Neutrophil (primary cell): ENCODE results near the gene CEP43.

Source experiments
- H3K27ac ChIP-seq: fragments of 200-600 bp; sonication (generic); 2 replicates; pipeline ENCODE4 v1.5.1; 2016; ENCODE audit warnings: mild to moderate bottlenecking, moderate library complexity
- H3K27me3 ChIP-seq: fragments of 200-600 bp; sonication (generic); 2 replicates; pipeline ENCODE4 v1.6.0; 2016; ENCODE audit warnings: mild to moderate bottlenecking
- H3K36me3 ChIP-seq: fragments of 200-600 bp; sonication (generic); 2 replicates; pipeline ENCODE4 v1.5.1; 2017
- H3K4me1 ChIP-seq, 2 experiments: fragments of 200-600 bp in 1 of 2; sonication (generic) in 1 of 2; 1 replicate in 1 of 2; 2 replicates in 1 of 2; pipeline versions ENCODE4 v1.5.1 to v1.6.1; 2013 to 2016; ENCODE audit warnings: low read depth in 1 of 2, low read length in 1 of 2, mild to moderate bottlenecking in 1 of 2, moderate library complexity in 1 of 2; ENCODE audit not compliant: control insufficient read depth in 1 of 2, insufficient read depth in 1 of 2
- H3K4me3 ChIP-seq, 2 experiments: fragments of 200-600 bp in 1 of 2; sonication (generic) in 1 of 2; 1 replicate in 1 of 2; 2 replicates in 1 of 2; pipeline ENCODE4 v1.5.1; 2013 to 2016; ENCODE audit warnings: low read depth in 1 of 2, low read length in 1 of 2, mild to moderate bottlenecking in 1 of 2, moderate library complexity in 1 of 2
- H3K9me3 ChIP-seq: fragments of 200-600 bp; sonication (generic); 2 replicates; pipeline ENCODE4 v1.5.1; 2016
- CTCF ChIP-seq: fragments of 200-600 bp; sonication (generic); IDR thresholded peaks from 2 replicates; pipeline ENCODE4 v1.5.1; 2016; ENCODE audit warnings: antibody characterized with exemption

CEP43 gene

GRCh38 chr6:167000759-167001158 is 1.6 kb downstream of the CEP43 start:
- no peaks in the 10 kb centered on the region for H3K9me3 ChIP-seq
- H3K4me1 ChIP-seq: peaks cover 32 to 35% of the 10 kb centered on the region in 2 experiments
- no peaks in the 10 kb centered on the region for H3K27me3 ChIP-seq
- no peak for TF ChIP-seq CTCF
- H3K4me3 ChIP-seq: no peak overlapping the region
- H3K27ac ChIP-seq: peak overlapping the region; percentile 26
- H3K36me3 ChIP-seq: peaks cover 6% of the 10 kb centered on the region

GRCh38 chr6:167005350-167006159 is 6.4 kb downstream of the CEP43 start:
- H3K27me3 ChIP-seq: no peaks in the 10 kb centered on the region
- no peak for TF ChIP-seq CTCF
- no peak overlapping the region for H3K4me3 ChIP-seq
- peaks cover 32% of the 10 kb centered on the region for H3K36me3 ChIP-seq
- H3K9me3 ChIP-seq: no peaks in the 10 kb centered on the region
- H3K4me1 ChIP-seq: peaks cover 4 to 7% of the 10 kb centered on the region in 2 experiments
- no peak overlapping the region for H3K27ac ChIP-seq

- Histone ChIP-seq H3K36me3 (peaks cover 49% of the 10 kb centered on the region), H3K27me3 (no peaks in the 10 kb centered on the region), H3K27ac (no peak overlapping the region), H3K9me3 (no peaks in the 10 kb centered on the region), H3K4me1 (no peaks in the 10 kb centered on the region), H3K4me3 (no peak overlapping the region)
- no peak for TF ChIP-seq CTCF
Measured at GRCh38 chr6:167007985-167008384, 8.8 kb downstream of the CEP43 start.

- TF ChIP-seq CTCF: no peak
- Histone ChIP-seq H3K4me3 (no peak overlapping the region), H3K36me3 (peaks cover 59% of the 10 kb centered on the region), H3K4me1 (no peaks in the 10 kb centered on the region), H3K27ac (peak overlapping the region; percentile 1), H3K9me3 (no peaks in the 10 kb centered on the region), H3K27me3 (no peaks in the 10 kb centered on the region)
Measured at GRCh38 chr6:167013067-167013466, 13.9 kb downstream of the CEP43 start.

- TF ChIP-seq CTCF: no peak
- Histone ChIP-seq H3K27me3 (no peaks in the 10 kb centered on the region), H3K4me3 (no peak overlapping the region), H3K9me3 (no peaks in the 10 kb centered on the region), H3K27ac (no peak overlapping the region), H3K36me3 (peaks cover 56% of the 10 kb centered on the region), H3K4me1 (no peaks in the 10 kb centered on the region)
Measured at GRCh38 chr6:167013946-167014345, 14.7 kb downstream of the CEP43 start.
